Measurements from ENCODE around the gene OXER1. TPM values are rescaled to one million over a fixed set of nuclear protein-coding genes. Genes with fewer than 3 reads are reported as not detected.

The OXER1 gene
- total and polyA plus RNA-seq, 2 of the 13 experiments (the other 11 are each of a cell fraction or from before 2014, with no cell fraction given), result 8.0 to 9.0 TPM

DNA sequence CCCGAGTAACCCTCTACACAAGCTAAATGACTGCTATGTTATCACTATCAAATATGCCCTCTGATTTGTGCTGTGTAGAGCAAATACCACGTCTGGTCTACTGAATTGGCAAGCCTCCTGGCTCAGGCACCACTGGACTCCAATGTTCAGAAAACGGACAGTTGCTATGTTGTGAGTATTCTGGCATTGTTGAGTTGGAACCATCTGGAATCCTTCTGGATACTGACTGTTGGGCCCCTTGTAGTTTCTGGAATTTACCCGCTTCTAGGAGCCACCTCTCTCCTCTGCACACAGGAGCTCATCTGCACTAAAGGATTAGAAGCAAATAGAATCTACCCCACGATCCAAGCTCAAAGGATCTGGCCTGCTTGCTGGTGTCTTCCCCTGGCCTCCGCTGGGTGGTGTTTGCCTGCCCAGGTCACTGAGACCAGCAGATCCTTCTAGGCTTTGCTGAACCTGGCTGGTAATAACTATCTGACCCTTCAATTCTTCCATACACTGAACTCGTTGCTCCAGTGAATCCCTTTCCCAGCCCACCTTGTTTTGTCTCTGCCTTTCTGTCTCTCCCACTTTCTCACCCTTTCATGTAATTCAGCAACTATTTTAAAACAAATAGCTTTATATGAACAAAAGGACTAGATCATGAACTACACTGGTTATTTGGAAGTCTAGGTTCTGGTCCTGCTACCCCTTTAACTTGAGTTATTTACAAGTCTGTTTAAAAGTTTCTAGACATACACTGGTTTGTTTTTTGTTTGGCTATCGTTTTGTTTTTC lies 30.5 kb upstream of the OXER1 start (continued):
- TF ChIP-seq, protein P1, sequence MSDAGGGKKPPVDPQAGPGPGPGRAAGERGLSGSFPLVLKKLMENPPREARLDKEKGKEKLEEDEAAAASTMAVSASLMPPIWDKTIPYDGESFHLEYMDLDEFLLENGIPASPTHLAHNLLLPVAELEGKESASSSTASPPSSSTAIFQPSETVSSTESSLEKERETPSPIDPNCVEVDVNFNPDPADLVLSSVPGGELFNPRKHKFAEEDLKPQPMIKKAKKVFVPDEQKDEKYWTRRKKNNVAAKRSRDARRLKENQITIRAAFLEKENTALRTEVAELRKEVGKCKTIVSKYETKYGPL (CRISPR knock-in tag; IDR thresholded peaks at IDR 0.05), result no peak
- TF ChIP-seq ZNF766 (CRISPR knock-in tag; IDR thresholded peaks at IDR 0.05; ENCODE audit: borderline replicate concordance), result 0 out of 2 replicates have a peak, but pooled peaks have one; percentile 57
- TF ChIP-seq, protein P2, sequence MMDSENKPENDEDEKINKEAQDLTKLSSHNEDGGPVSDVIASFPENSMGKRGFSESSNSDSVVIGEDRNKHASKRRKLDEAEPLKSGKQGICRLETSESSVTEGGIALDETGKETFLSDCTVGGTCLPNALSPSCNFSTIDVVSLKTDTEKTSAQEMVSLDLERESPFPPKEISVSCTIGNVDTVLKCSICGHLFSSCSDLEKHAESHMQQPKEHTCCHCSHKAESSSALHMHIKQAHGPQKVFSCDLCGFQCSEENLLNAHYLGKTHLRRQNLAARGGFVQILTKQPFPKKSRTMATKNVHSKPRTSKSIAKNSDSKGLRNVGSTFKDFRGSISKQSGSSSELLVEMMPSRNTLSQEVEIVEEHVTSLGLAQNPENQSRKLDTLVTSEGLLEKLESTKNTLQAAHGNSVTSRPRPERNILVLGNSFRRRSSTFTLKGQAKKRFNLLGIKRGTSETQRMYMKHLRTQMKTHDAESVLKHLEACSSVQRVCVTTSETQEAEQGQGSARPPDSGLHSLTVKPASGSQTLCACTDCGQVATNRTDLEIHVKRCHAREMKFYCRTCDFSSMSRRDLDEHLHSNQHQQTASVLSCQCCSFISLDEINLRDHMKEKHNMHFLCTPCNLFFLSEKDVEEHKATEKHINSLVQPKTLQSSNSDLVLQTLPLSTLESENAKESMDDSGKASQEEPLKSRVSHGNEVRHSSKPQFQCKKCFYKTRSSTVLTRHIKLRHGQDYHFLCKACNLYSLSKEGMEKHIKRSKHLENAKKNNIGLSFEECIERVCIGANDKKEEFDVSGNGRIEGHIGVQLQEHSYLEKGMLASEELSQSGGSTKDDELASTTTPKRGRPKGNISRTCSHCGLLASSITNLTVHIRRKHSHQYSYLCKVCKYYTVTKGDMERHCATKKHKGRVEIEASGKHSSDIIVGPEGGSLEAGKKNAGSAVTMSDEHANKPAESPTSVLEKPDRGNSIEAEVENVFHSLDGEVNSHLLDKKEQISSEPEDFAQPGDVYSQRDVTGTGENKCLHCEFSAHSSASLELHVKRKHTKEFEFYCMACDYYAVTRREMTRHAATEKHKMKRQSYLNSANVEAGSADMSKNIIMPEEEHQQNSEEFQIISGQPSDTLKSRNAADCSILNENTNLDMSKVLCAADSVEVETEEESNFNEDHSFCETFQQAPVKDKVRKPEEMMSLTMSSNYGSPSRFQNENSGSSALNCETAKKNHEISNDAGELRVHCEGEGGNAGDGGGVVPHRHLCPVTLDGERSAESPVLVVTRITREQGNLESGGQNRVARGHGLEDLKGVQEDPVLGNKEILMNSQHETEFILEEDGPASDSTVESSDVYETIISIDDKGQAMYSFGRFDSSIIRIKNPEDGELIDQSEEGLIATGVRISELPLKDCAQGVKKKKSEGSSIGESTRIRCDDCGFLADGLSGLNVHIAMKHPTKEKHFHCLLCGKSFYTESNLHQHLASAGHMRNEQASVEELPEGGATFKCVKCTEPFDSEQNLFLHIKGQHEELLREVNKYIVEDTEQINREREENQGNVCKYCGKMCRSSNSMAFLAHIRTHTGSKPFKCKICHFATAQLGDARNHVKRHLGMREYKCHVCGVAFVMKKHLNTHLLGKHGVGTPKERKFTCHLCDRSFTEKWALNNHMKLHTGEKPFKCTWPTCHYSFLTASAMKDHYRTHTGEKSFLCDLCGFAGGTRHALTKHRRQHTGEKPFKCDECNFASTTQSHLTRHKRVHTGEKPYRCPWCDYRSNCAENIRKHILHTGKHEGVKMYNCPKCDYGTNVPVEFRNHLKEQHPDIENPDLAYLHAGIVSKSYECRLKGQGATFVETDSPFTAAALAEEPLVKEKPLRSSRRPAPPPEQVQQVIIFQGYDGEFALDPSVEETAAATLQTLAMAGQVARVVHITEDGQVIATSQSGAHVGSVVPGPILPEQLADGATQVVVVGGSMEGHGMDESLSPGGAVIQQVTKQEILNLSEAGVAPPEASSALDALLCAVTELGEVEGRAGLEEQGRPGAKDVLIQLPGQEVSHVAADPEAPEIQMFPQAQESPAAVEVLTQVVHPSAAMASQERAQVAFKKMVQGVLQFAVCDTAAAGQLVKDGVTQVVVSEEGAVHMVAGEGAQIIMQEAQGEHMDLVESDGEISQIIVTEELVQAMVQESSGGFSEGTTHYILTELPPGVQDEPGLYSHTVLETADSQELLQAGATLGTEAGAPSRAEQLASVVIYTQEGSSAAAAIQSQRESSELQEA (CRISPR knock-in tag; IDR thresholded peaks at IDR 0.05; ENCODE audit: not compliant biosample characterization), result no peak
- TF ChIP-seq, protein P3, sequence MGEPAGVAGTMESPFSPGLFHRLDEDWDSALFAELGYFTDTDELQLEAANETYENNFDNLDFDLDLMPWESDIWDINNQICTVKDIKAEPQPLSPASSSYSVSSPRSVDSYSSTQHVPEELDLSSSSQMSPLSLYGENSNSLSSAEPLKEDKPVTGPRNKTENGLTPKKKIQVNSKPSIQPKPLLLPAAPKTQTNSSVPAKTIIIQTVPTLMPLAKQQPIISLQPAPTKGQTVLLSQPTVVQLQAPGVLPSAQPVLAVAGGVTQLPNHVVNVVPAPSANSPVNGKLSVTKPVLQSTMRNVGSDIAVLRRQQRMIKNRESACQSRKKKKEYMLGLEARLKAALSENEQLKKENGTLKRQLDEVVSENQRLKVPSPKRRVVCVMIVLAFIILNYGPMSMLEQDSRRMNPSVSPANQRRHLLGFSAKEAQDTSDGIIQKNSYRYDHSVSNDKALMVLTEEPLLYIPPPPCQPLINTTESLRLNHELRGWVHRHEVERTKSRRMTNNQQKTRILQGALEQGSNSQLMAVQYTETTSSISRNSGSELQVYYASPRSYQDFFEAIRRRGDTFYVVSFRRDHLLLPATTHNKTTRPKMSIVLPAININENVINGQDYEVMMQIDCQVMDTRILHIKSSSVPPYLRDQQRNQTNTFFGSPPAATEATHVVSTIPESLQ (CRISPR knock-in tag; conservative IDR thresholded peaks at IDR 0.05), result no peak
- TF ChIP-seq, protein P4, sequence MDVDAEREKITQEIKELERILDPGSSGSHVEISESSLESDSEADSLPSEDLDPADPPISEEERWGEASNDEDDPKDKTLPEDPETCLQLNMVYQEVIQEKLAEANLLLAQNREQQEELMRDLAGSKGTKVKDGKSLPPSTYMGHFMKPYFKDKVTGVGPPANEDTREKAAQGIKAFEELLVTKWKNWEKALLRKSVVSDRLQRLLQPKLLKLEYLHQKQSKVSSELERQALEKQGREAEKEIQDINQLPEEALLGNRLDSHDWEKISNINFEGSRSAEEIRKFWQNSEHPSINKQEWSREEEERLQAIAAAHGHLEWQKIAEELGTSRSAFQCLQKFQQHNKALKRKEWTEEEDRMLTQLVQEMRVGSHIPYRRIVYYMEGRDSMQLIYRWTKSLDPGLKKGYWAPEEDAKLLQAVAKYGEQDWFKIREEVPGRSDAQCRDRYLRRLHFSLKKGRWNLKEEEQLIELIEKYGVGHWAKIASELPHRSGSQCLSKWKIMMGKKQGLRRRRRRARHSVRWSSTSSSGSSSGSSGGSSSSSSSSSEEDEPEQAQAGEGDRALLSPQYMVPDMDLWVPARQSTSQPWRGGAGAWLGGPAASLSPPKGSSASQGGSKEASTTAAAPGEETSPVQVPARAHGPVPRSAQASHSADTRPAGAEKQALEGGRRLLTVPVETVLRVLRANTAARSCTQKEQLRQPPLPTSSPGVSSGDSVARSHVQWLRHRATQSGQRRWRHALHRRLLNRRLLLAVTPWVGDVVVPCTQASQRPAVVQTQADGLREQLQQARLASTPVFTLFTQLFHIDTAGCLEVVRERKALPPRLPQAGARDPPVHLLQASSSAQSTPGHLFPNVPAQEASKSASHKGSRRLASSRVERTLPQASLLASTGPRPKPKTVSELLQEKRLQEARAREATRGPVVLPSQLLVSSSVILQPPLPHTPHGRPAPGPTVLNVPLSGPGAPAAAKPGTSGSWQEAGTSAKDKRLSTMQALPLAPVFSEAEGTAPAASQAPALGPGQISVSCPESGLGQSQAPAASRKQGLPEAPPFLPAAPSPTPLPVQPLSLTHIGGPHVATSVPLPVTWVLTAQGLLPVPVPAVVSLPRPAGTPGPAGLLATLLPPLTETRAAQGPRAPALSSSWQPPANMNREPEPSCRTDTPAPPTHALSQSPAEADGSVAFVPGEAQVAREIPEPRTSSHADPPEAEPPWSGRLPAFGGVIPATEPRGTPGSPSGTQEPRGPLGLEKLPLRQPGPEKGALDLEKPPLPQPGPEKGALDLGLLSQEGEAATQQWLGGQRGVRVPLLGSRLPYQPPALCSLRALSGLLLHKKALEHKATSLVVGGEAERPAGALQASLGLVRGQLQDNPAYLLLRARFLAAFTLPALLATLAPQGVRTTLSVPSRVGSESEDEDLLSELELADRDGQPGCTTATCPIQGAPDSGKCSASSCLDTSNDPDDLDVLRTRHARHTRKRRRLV (CRISPR knock-in tag; IDR thresholded peaks at IDR 0.05), result no peak
- TF ChIP-seq, protein P5, sequence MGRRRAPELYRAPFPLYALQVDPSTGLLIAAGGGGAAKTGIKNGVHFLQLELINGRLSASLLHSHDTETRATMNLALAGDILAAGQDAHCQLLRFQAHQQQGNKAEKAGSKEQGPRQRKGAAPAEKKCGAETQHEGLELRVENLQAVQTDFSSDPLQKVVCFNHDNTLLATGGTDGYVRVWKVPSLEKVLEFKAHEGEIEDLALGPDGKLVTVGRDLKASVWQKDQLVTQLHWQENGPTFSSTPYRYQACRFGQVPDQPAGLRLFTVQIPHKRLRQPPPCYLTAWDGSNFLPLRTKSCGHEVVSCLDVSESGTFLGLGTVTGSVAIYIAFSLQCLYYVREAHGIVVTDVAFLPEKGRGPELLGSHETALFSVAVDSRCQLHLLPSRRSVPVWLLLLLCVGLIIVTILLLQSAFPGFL (CRISPR knock-in tag; IDR thresholded peaks at IDR 0.05), result no peak
- no peak for TF ChIP-seq NR2F6 (IDR thresholded peaks at IDR 0.05)
- peak; percentile 39; the same call in 1 of the 2 replicates for TF ChIP-seq NR2F6 (CRISPR knock-in tag; IDR thresholded peaks at IDR 0.05)
- no peak for TF ChIP-seq FOXJ3 (CRISPR knock-in tag; IDR thresholded peaks at IDR 0.05; ENCODE audit: borderline replicate concordance)
- TF ChIP-seq MED1 (CRISPR knock-in tag; IDR thresholded peaks at IDR 0.05), result peak; percentile 61; the same call in 1 of the 2 replicates
- TF ChIP-seq FOXP1 (IDR thresholded peaks at IDR 0.05), result no peak
- no peak; the same call in 1 of the 2 replicates for TF ChIP-seq FOXP1 (CRISPR knock-in tag; IDR thresholded peaks at IDR 0.05)
